Neural cell (in vitro differentiated cells): ENCODE measurements around the gene SLCO3A1.

Experiments used
- EP300 ChIP-seq: fragments of 450-650 bp; conservative IDR thresholded peaks from 2 replicates; pipeline ENCODE4 v1.6.1; 2014; ENCODE audit warnings: antibody characterized with exemption, mild to moderate bottlenecking, moderate library complexity; ENCODE audit not compliant: poor library complexity, severe bottlenecking
- EZH2 ChIP-seq: fragments of 200-600, 300-800 bp; shearing (Covaris generic), sonication (generic); IDR thresholded peaks from 2 replicates; pipeline ENCODE4 v1.6.1; 2014; ENCODE audit warnings: antibody characterized with exemption, low read length, borderline replicate concordance, mild to moderate bottlenecking; ENCODE audit not compliant: insufficient read depth, poor library complexity, severe bottlenecking
- MXI1 ChIP-seq: fragments of 450-650 bp; conservative IDR thresholded peaks from 2 replicates; pipeline ENCODE4 v1.6.1; 2014; ENCODE audit warnings: antibody characterized with exemption, mild to moderate bottlenecking; ENCODE audit not compliant: poor library complexity, severe bottlenecking
- POLR2AphosphoS5 ChIP-seq: IDR thresholded peaks from 2 replicates; pipeline ENCODE4 v1.6.1; 2012
- SMC3 ChIP-seq: fragments of 450-650 bp; conservative IDR thresholded peaks from 2 replicates; pipeline ENCODE4 v1.6.1; 2014; ENCODE audit warnings: antibody characterized with exemption, mild to moderate bottlenecking, moderate library complexity; ENCODE audit not compliant: poor library complexity
- TAF1 ChIP-seq: IDR thresholded peaks from 2 replicates; pipeline ENCODE4 v1.6.1; 2012; ENCODE audit warnings: low read depth
- TF ChIP-seq, protein P1 (sequence below): fragments of 450-650 bp; IDR thresholded peaks from 2 replicates; pipeline ENCODE4 v1.5.1; 2014; ENCODE audit warnings: antibody characterized with exemption, mild to moderate bottlenecking, moderate library complexity; ENCODE audit not compliant: poor library complexity, severe bottlenecking

DNA sequence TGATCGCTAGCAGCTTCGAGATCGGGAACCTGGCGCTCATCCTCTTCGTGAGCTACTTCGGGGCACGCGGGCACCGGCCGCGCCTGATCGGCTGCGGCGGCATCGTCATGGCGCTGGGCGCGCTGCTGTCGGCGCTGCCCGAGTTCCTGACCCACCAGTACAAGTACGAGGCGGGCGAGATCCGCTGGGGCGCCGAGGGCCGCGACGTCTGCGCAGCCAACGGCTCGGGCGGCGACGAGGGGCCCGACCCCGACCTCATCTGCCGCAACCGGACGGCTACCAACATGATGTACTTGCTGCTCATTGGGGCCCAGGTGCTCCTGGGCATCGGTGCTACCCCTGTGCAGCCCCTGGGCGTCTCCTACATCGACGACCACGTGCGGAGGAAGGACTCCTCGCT is 62.5 kb downstream of the SLCO3A1 start:
- TF ChIP-seq, protein P1, sequence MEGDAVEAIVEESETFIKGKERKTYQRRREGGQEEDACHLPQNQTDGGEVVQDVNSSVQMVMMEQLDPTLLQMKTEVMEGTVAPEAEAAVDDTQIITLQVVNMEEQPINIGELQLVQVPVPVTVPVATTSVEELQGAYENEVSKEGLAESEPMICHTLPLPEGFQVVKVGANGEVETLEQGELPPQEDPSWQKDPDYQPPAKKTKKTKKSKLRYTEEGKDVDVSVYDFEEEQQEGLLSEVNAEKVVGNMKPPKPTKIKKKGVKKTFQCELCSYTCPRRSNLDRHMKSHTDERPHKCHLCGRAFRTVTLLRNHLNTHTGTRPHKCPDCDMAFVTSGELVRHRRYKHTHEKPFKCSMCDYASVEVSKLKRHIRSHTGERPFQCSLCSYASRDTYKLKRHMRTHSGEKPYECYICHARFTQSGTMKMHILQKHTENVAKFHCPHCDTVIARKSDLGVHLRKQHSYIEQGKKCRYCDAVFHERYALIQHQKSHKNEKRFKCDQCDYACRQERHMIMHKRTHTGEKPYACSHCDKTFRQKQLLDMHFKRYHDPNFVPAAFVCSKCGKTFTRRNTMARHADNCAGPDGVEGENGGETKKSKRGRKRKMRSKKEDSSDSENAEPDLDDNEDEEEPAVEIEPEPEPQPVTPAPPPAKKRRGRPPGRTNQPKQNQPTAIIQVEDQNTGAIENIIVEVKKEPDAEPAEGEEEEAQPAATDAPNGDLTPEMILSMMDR = no peak
- TF ChIP-seq MXI1 = no peak
- no peak for TF ChIP-seq EZH2
- TF ChIP-seq EP300 = no peak
- TF ChIP-seq POLR2AphosphoS5 = no peak
- no peak for TF ChIP-seq TAF1
- no peak for TF ChIP-seq SMC3
